HCT116 (cell line): ENCODE results near the gene RSAD2. TPM values are rescaled to one million over a fixed set of nuclear protein-coding genes. Genes with fewer than 3 reads are reported as not detected.

ENCODE experiments used
- ATAC-seq: fragments of 200-7000 bp; cut with Tn5 transposase; 2 replicates; pipeline ENCODE4 v1.9.1; 2020; ENCODE audit warnings: mild to moderate bottlenecking, moderate library complexity
- BruUV-seq: library from RNA; stranded (reverse); fragments of 400-500 nt; replicated peaks from 2 replicates; lab custom pipeline; 2021; lab: Mats Ljungman, UMichigan
- CTCF ChIA-PET: fragments of 300-600 bp; sonication (Branson Sonifier 250); formaldehyde crosslinking; loops from one replicate; lab custom pipeline; 2021; ENCODE audit warnings: antibody characterized with exemption; lab: Charles Lee
- POLR2A ChIA-PET: fragments of 300-600, 350-600 bp; sonication (Branson Sonifier 250); formaldehyde crosslinking; loops from one replicate; lab custom pipeline; 2021; ENCODE audit warnings: antibody characterized with exemption; lab: Charles Lee
- RAD21 ChIA-PET, 2 experiments: fragments of 300-600 bp; sonication (Branson Sonifier 250); formaldehyde crosslinking; loops; one replicate each; lab custom pipeline; 2023; ENCODE audit warnings: low total read pairs in 2 of 2; ENCODE audit not compliant: uncharacterized antibody in 2 of 2, unreplicated experiment in 2 of 2, low non-redundant PET in 1 of 2; lab: Charles Lee
- DNase-seq: peaks from one replicate; pipeline ENCODE4 v3.0.0-alpha.2; 2010; ENCODE audit warnings: low read depth, low spot score
- H2AFZ ChIP-seq: fragments of 200-600 bp; shearing (Covaris generic), sonication (generic); 2 replicates; pipeline ENCODE4 v1.6.1; 2017; ENCODE audit warnings: low read depth, mixed run types, mixed read lengths, antibody characterized with exemption, low read length; ENCODE audit not compliant: poor library complexity, severe bottlenecking
- H3K27ac ChIP-seq: 2 replicates; pipeline ENCODE4 v1.5.1; 2012; ENCODE audit warnings: low read depth, low read length
- H3K27me3 ChIP-seq: fragments of 200-600 bp; sonication (generic); 2 replicates; pipeline ENCODE4 v1.6.1; 2016; ENCODE audit warnings: mixed run types, low read length, mixed read lengths; ENCODE audit not compliant: insufficient read depth
- H3K36me3 ChIP-seq, 2 experiments: fragments of 200-500 bp in 1 of 2; fragments of 200-600 bp in 1 of 2; sonication (Bioruptor generic) in 1 of 2; sonication (generic) in 1 of 2; 2 replicates each; pipeline versions ENCODE4 v1.5.1 to v1.6.1; 2014 to 2016; ENCODE audit warnings: low read length in 2 of 2, inconsistent platforms in 1 of 2, mixed read lengths in 1 of 2, mixed run types in 1 of 2; ENCODE audit not compliant: insufficient read depth in 2 of 2, control insufficient read depth in 1 of 2
- H3K4me1 ChIP-seq, 2 experiments: fragments of 200-600 bp in 1 of 2; sonication (generic) in 1 of 2; 2 replicates each; pipeline versions ENCODE4 v1.5.1 to v1.6.1; 2012 to 2017; ENCODE audit warnings: low read length in 2 of 2, inconsistent platforms in 1 of 2, mild to moderate bottlenecking in 1 of 2, mixed read lengths in 1 of 2, mixed run types in 1 of 2, moderate library complexity in 1 of 2; ENCODE audit not compliant: insufficient read depth in 2 of 2, control insufficient read depth in 1 of 2
- H3K4me2 ChIP-seq: fragments of 200-600 bp; sonication (generic); 2 replicates; pipeline ENCODE4 v1.6.1; 2017; ENCODE audit warnings: mixed run types, low read length, mixed read lengths
- H3K4me3 ChIP-seq, 2 experiments: fragments of 200-600 bp in 1 of 2; sonication (generic) in 1 of 2; replicated peaks in 1 of 2; 2 replicates each; pipeline ENCODE4 v1.5.1; 2011 to 2016; ENCODE audit warnings: low read length in 2 of 2, control low read depth in 1 of 2, low read depth in 1 of 2, mild to moderate bottlenecking in 1 of 2, mixed read lengths in 1 of 2, mixed run types in 1 of 2
- H3K79me2 ChIP-seq: fragments of 200-600 bp; sonication (generic); 2 replicates; pipeline ENCODE4 v1.6.1; 2017; ENCODE audit warnings: mild to moderate bottlenecking, mixed run types, low read length, moderate library complexity, mixed read lengths; ENCODE audit not compliant: insufficient read depth
- H3K9ac ChIP-seq: fragments of 200-600 bp; sonication (generic); 2 replicates; pipeline ENCODE4 v1.6.1; 2016; ENCODE audit warnings: low read length, mixed read lengths
- H3K9me2 ChIP-seq: fragments of 200-600 bp; sonication (generic), shearing (Covaris generic); 2 replicates; pipeline ENCODE4 v1.6.1; 2017; ENCODE audit warnings: mixed run types, mild to moderate bottlenecking, moderate library complexity; ENCODE audit not compliant: insufficient read depth
- H3K9me3 ChIP-seq, 2 experiments: fragments of 200-500 bp in 1 of 2; fragments of 200-600 bp in 1 of 2; sonication (Bioruptor generic) in 1 of 2; sonication (generic) in 1 of 2; 2 replicates each; pipeline ENCODE4 v1.6.1; 2014 to 2017; ENCODE audit warnings: low read length in 2 of 2, mixed read lengths in 2 of 2, inconsistent platforms in 1 of 2, low read depth in 1 of 2, mild to moderate bottlenecking in 1 of 2, mixed run types in 1 of 2, moderate library complexity in 1 of 2; ENCODE audit not compliant: control insufficient read depth in 1 of 2, insufficient read depth in 1 of 2
- H4K20me1 ChIP-seq: fragments of 200-600 bp; sonication (generic), shearing (Covaris generic); 2 replicates; pipeline ENCODE4 v1.6.1; 2017; ENCODE audit warnings: mixed run types, mild to moderate bottlenecking, moderate library complexity; ENCODE audit not compliant: insufficient read depth
- CBX3 ChIP-seq: IDR thresholded peaks from 2 replicates; pipeline ENCODE4 v1.6.1; 2012; ENCODE audit warnings: low read depth
- CEBPB ChIP-seq: IDR thresholded peaks from 2 replicates; pipeline ENCODE4 v1.6.1; 2012; ENCODE audit warnings: low read depth
- CTCF ChIP-seq, 3 experiments: fragments of 200-600 bp in 1 of 3; sonication (generic) in 1 of 3; IDR thresholded peaks in 2 of 3; conservative IDR thresholded peaks in 1 of 3; 2 replicates each; pipeline ENCODE4 v1.5.1; 2012 to 2017; ENCODE audit warnings: low read depth in 2 of 3, low read length in 2 of 3, antibody characterized with exemption in 1 of 3, borderline replicate concordance in 1 of 3, control low read depth in 1 of 3, mild to moderate bottlenecking in 1 of 3, mixed read lengths in 1 of 3, mixed run types in 1 of 3, moderate library complexity in 1 of 3; ENCODE audit not compliant: insufficient read depth in 1 of 3
- ELF1 ChIP-seq: IDR thresholded peaks from 2 replicates; pipeline ENCODE4 v1.6.1; 2012; ENCODE audit warnings: low read depth, borderline replicate concordance
- EZH2 ChIP-seq: fragments of 200-600 bp; sonication (generic); IDR thresholded peaks from 2 replicates; pipeline ENCODE4 v1.6.1; 2017; ENCODE audit warnings: antibody characterized with exemption, mixed run types
- EZH2phosphoT487 ChIP-seq: fragments of 200-600 bp; IDR thresholded peaks from 2 replicates; pipeline ENCODE4 v1.6.1; 2018; ENCODE audit warnings: antibody characterized with exemption, borderline replicate concordance
- FOSL1 ChIP-seq: IDR thresholded peaks from 2 replicates; pipeline ENCODE4 v1.6.1; 2012; ENCODE audit warnings: low read depth
- JUND ChIP-seq: IDR thresholded peaks from 2 replicates; pipeline ENCODE4 v1.6.1; 2012
- POLR2A ChIP-seq: IDR thresholded peaks from 2 replicates; pipeline ENCODE4 v1.7.0; 2011; ENCODE audit warnings: borderline replicate concordance; ENCODE audit not compliant: insufficient read depth, insufficient read length; ENCODE audit errors: extremely low read depth
- RAD21 ChIP-seq: IDR thresholded peaks from 2 replicates; pipeline ENCODE4 v1.6.1; 2012; ENCODE audit warnings: low read depth, mild to moderate bottlenecking
- SP1 ChIP-seq: IDR thresholded peaks from 2 replicates; pipeline ENCODE4 v1.6.1; 2012; ENCODE audit warnings: low read depth
- SRF ChIP-seq: IDR thresholded peaks from 2 replicates; pipeline ENCODE4 v1.6.1; 2012; ENCODE audit warnings: low read depth
- TCF7L2 ChIP-seq: IDR thresholded peaks from 2 replicates; pipeline ENCODE4 v1.7.0; 2011; ENCODE audit warnings: borderline replicate concordance, inconsistent platforms; ENCODE audit not compliant: insufficient read depth, insufficient read length; ENCODE audit errors: extremely low read depth
- YY1 ChIP-seq: IDR thresholded peaks from 2 replicates; pipeline ENCODE4 v1.6.1; 2011; ENCODE audit warnings: low read length, low read depth, moderate library complexity, mild to moderate bottlenecking; ENCODE audit not compliant: insufficient replicate concordance; ENCODE audit errors: extremely low read depth
- ZNF274 ChIP-seq: fragments of 200-500 bp; sonication (Bioruptor generic); IDR thresholded peaks from 2 replicates; pipeline ENCODE4 v1.6.1; 2014; ENCODE audit warnings: mild to moderate bottlenecking, low read depth, low read length, inconsistent platforms
- intact Hi-C: fragments of 100-400 bp; cut with micrococcal nuclease; formaldehyde crosslinking; loops from 2 replicates; pipeline ENCODE4 v1.10.0; 2022
- total RNA-seq: library from RNA; stranded (reverse); gene quantifications from one replicate; pipeline ENCODE4 v1.2.1, GENCODE V29; 2021; ENCODE audit not compliant: unreplicated experiment
- TF ChIP-seq, protein P1 (sequence below): IDR thresholded peaks from 2 replicates; pipeline ENCODE4 v1.6.1; 2012
- TF ChIP-seq, protein P2 (sequence below): IDR thresholded peaks from 2 replicates; pipeline ENCODE4 v1.6.1; 2012; ENCODE audit warnings: low read depth

Gene RSAD2
- total RNA-seq, 1 experiment from 2014 or later, result not detected

GRCh38 chr2:6833300-6833604, 44.3 kb upstream of the RSAD2 start:
- H3K27me3 ChIP-seq, result no peaks in the 10 kb centered on the region
- RAD21 ChIA-PET, result no interaction called here
- no peak overlapping the region for H2AFZ ChIP-seq
- POLR2A ChIA-PET, result no interaction called here
- H3K9me2 ChIP-seq, result no peaks in the 10 kb centered on the region
- H3K27ac ChIP-seq, result no peak overlapping the region
- H3K9ac ChIP-seq, result no peak overlapping the region
- no peaks in the 10 kb centered on the region for H3K36me3 ChIP-seq
- ATAC-seq, result no peak
- no peak for DNase-seq
- no TSS peak for BruUV-seq
- H4K20me1 ChIP-seq, result no peaks in the 10 kb centered on the region
- no peak overlapping the region for H3K4me2 ChIP-seq
- no peaks in the 10 kb centered on the region for H3K9me3 ChIP-seq
- no peak for TF ChIP-seq CEBPB
- no peak for TF ChIP-seq ELF1
- no peak for TF ChIP-seq POLR2A
- no peak for TF ChIP-seq ZNF274
- TF ChIP-seq, protein P1, sequence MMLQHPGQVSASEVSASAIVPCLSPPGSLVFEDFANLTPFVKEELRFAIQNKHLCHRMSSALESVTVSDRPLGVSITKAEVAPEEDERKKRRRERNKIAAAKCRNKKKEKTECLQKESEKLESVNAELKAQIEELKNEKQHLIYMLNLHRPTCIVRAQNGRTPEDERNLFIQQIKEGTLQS, result no peak
- no peak for TF ChIP-seq SRF
- intact Hi-C loops, result no loop called here
- CTCF ChIA-PET, result no interaction called here
- H3K79me2 ChIP-seq, result no peaks in the 10 kb centered on the region
- H3K4me1 ChIP-seq, result no peaks in the 10 kb centered on the region
- no peak overlapping the region for H3K4me3 ChIP-seq

GRCh38 chr2:6834163-6834562, 43.4 kb upstream of the RSAD2 start:
- Histone ChIP-seq H3K4me3 (no peak overlapping the region), H3K9me3 (no peaks in the 10 kb centered on the region), H4K20me1 (no peaks in the 10 kb centered on the region), H3K9ac (no peak overlapping the region), H3K79me2 (no peaks in the 10 kb centered on the region), H3K4me1 (no peaks in the 10 kb centered on the region), H3K27ac (no peak overlapping the region)
- DNase-seq (no peak), ATAC-seq (no peak)
- POLR2A ChIA-PET, result no interaction called here
- no TSS peak for BruUV-seq
- intact Hi-C loops, result no loop called here
- TF ChIP-seq JUND (no peak), RAD21 (no peak), EZH2phosphoT487 (no peak), CTCF (IDR thresholded peaks at IDR 0.05 in 2 of 3, conservative IDR thresholded peaks at IDR 0.05 in 1 of 3; ENCODE audit: borderline replicate concordance in 1 of 3, insufficient read depth in 1 of 3, low read depth in 2 of 3, low read length in 2 of 3) (no peak), EZH2 (no peak), SP1 (no peak), CBX3 (no peak), TCF7L2 (no peak), FOSL1 (no peak), YY1 (no peak), ELF1 (no peak)
- TF ChIP-seq, protein P1, result no peak
- TF ChIP-seq, protein P2, sequence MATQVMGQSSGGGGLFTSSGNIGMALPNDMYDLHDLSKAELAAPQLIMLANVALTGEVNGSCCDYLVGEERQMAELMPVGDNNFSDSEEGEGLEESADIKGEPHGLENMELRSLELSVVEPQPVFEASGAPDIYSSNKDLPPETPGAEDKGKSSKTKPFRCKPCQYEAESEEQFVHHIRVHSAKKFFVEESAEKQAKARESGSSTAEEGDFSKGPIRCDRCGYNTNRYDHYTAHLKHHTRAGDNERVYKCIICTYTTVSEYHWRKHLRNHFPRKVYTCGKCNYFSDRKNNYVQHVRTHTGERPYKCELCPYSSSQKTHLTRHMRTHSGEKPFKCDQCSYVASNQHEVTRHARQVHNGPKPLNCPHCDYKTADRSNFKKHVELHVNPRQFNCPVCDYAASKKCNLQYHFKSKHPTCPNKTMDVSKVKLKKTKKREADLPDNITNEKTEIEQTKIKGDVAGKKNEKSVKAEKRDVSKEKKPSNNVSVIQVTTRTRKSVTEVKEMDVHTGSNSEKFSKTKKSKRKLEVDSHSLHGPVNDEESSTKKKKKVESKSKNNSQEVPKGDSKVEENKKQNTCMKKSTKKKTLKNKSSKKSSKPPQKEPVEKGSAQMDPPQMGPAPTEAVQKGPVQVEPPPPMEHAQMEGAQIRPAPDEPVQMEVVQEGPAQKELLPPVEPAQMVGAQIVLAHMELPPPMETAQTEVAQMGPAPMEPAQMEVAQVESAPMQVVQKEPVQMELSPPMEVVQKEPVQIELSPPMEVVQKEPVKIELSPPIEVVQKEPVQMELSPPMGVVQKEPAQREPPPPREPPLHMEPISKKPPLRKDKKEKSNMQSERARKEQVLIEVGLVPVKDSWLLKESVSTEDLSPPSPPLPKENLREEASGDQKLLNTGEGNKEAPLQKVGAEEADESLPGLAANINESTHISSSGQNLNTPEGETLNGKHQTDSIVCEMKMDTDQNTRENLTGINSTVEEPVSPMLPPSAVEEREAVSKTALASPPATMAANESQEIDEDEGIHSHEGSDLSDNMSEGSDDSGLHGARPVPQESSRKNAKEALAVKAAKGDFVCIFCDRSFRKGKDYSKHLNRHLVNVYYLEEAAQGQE, result no peak
- TF ChIP-seq, all 23 proteins: peak for 0
- CTCF ChIA-PET, result interaction anchor here (0.5 kb wide), 1 partner anchor 84 kb away, joined by 3 read pairs; no protein-coding TSS in a partner anchor
- no peaks in the 10 kb centered on the region for H3K9me2 ChIP-seq
- H3K36me3 ChIP-seq, result no peaks in the 10 kb centered on the region
- H3K27me3 ChIP-seq, result no peaks in the 10 kb centered on the region
- H2AFZ ChIP-seq, result no peak overlapping the region
- H3K4me2 ChIP-seq, result no peak overlapping the region
- RAD21 ChIA-PET, result no interaction called here
